Muscle of leg (tissue), 11 donors: ENCODE measurements around the gene NHLRC1. TPM values are rescaled to one million over a fixed set of nuclear protein-coding genes. Genes with fewer than 3 reads are reported as not detected.

Experiments
- DNase-seq: peaks from one replicate; pipeline ENCODE4 v3.0.0; 2013
- H3K27ac ChIP-seq: one replicate; pipeline ENCODE4 v1.5.1; 2013; ENCODE audit warnings: mild to moderate bottlenecking, low read length, control low read depth
- H3K27me3 ChIP-seq: one replicate; pipeline ENCODE4 v1.6.1; 2013; ENCODE audit warnings: low read length; ENCODE audit not compliant: control insufficient read depth, insufficient read depth
- H3K36me3 ChIP-seq: one replicate; pipeline ENCODE4 v1.6.1; 2013; ENCODE audit warnings: low read length; ENCODE audit not compliant: control insufficient read depth, insufficient read depth
- H3K4me1 ChIP-seq: one replicate; pipeline ENCODE4 v1.6.1; 2013; ENCODE audit warnings: low read length; ENCODE audit not compliant: control insufficient read depth, insufficient read depth
- H3K4me3 ChIP-seq: one replicate; pipeline ENCODE4 v1.5.1; 2013; ENCODE audit warnings: low read length, control low read depth
- H3K9me3 ChIP-seq: replicated peaks from 2 replicates; pipeline ENCODE4 v1.6.1; 2013; ENCODE audit warnings: low read depth, low read length; ENCODE audit not compliant: control insufficient read depth
- WGBS: methylation state at CpG from one replicate; pipeline ENCODE4 v1.1.5; 2013; ENCODE audit warnings: missing lambda C conversion rate; ENCODE audit not compliant: insufficient coverage; 5-methylcytosine and 5-hydroxymethylcytosine counted together
- polyA plus RNA-seq, 8 donors: library from polyadenylated mRNA; unstranded; fragments of 120-200 nt; gene quantifications; one replicate each; pipeline versions ENCODE4 v1.2.1 to v1.2.3, GENCODE V29; 2013; ENCODE audit warnings: inconsistent platforms in 1 of 8, low replicate concordance in 1 of 8; ENCODE audit not compliant: insufficient read length in 8 of 8, insufficient read depth in 1 of 8
- total RNA-seq: library from RNA; stranded (reverse); fragments of 120-200 nt; gene quantifications from one replicate; pipeline ENCODE4 v1.2.4, GENCODE V29; 2013

Gene NHLRC1
- total and polyA plus RNA-seq, 9 donors = 1.6 to 4.1 (median 2.7) TPM

GRCh38 chr6:18117136-18117535 lies 5.3 kb downstream of the NHLRC1 start:
- no peak for DNase-seq
- Histone ChIP-seq H3K4me3 (no peak overlapping the region), H3K27me3 (no peaks in the 10 kb centered on the region), H3K9me3 (peaks cover 4% of the 10 kb centered on the region), H3K4me1 (peaks cover 2% of the 10 kb centered on the region), H3K36me3 (no peaks in the 10 kb centered on the region), H3K27ac (no peak overlapping the region)
- WGBS = 79% methylated on average over 5 of the region's 5 CpGs

DNA sequence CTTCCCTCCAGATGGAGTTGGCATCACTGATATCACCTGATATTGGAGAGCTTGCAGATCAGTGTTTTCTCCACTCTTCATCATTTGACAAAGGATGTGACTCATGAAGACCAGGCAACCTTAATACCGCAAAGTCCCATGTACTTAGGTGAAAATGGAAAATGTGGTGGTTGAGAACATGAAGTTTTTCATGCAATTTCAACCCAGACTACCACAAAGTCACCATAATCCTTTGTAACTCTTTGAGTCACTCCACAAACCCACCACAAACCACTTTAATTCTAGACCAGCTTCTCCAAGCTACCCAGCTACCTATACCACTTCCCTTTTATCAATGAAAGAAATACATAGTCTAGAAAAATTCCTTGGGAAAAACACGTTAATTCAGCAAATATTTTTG lies 7.1 kb downstream of the NHLRC1 start:
- Histone ChIP-seq H3K4me3 (no peak overlapping the region), H3K36me3 (no peaks in the 10 kb centered on the region), H3K4me1 (no peaks in the 10 kb centered on the region), H3K27me3 (no peaks in the 10 kb centered on the region), H3K27ac (no peak overlapping the region), H3K9me3 (no peaks in the 10 kb centered on the region)
- no peak for DNase-seq
- no CpG with 5 or more reads among the region's 2 CpGs for WGBS

DNA sequence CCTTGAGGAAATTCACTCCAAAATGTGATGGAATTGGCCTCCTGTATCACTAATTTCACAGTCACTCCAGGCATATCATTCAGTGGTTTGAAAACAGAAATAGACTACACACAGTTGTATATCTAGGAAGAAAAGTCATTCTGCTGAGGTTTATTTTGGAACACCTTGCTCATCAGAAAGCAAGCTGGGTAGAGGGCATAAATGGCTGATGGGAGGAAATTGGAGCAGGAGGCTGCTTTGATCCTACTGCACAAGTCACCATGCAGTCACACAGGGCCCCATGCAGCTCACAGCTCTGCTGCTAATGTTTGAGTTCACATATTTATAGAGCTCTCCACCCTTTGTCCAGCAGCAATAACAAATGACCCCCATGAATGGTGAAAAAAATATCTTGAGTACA lies 12.3 kb downstream of the NHLRC1 start:
- H3K27ac ChIP-seq = peak overlapping the region; percentile 65
- no peaks in the 10 kb centered on the region for H3K27me3 ChIP-seq
- no peak overlapping the region for H3K4me3 ChIP-seq
- H3K9me3 ChIP-seq = no peaks in the 10 kb centered on the region
- H3K4me1 ChIP-seq = no peaks in the 10 kb centered on the region
- H3K36me3 ChIP-seq = no peaks in the 10 kb centered on the region
- DNase-seq = peak; percentile 55

GRCh38 chr6:18107061-18107460 lies 15.4 kb downstream of the NHLRC1 start:
- H3K4me3 ChIP-seq = no peak overlapping the region
- WGBS = no CpG with 5 or more reads among the region's 1 CpG
- H3K27ac ChIP-seq = no peak overlapping the region
- H3K4me1 ChIP-seq = no peaks in the 10 kb centered on the region
- no peak for DNase-seq
- no peaks in the 10 kb centered on the region for H3K27me3 ChIP-seq
- H3K9me3 ChIP-seq = no peaks in the 10 kb centered on the region
- H3K36me3 ChIP-seq = no peaks in the 10 kb centered on the region

DNA sequence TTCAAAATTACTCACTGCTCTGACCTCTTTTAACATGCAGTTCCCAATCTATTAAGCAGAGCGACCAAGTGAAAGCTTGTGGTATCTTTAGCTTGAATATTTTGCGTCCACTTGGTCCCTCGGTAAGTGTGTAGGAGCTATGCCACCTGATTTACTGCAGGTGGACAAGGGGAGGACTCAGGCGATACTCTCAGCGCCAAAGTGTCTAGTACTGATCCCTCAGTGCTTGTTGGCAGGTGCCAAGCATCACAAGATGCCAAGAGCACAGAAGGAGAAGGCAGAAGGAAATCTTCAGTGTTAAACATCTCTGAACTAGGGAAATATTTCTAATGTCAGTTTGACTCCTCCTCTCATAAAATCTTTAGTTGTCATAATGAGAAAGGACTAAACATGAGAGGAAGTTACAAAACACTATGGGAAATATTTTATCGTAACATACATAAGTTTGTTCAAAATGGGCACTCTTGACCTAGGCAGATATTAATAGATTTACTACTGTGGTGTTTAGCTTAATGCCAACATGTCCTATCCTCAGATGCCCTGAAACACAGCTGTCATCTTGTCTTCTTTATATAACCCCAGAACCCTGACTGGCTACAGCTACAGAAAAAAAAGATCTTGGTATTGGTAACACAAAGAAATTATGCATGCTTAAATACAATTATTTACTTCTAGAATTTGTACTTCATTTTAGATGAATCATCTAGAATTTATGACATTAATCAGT lies 19.5 kb downstream of the NHLRC1 start:
- DNase-seq = peak; percentile 51
- Histone ChIP-seq H3K36me3 (no peaks in the 10 kb centered on the region), H3K27ac (peak overlapping the region; percentile 69), H3K27me3 (no peaks in the 10 kb centered on the region), H3K4me1 (no peaks in the 10 kb centered on the region), H3K9me3 (no peaks in the 10 kb centered on the region), H3K4me3 (no peak overlapping the region)
- 100% methylated on average over 3 of the region's 6 CpGs for WGBS

DNA sequence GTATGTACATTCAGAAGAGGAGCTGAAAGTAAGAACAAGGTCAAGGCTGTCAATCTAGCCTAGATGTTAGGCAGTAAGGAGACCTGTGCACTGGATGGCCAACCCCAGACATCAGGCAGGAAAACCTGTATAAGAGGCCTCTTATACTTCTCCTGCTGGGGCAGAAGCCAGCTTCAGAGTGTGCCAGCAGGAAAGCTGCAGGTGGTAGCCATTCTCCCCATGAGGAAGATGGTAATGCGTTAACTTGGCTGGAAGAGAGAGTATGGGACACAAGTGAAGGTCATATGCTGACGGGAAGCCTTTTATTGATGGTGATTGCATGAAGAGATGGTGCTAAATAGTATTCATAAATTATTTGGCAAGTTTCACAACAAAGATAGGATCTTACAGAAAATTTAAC lies 20.6 kb downstream of the NHLRC1 start:
- Histone ChIP-seq H3K27me3 (no peaks in the 10 kb centered on the region), H3K4me3 (no peak overlapping the region), H3K27ac (no peak overlapping the region), H3K9me3 (no peaks in the 10 kb centered on the region), H3K4me1 (no peaks in the 10 kb centered on the region), H3K36me3 (no peaks in the 10 kb centered on the region)
- no CpG with 5 or more reads among the region's 2 CpGs for WGBS
- DNase-seq = no peak

DNA sequence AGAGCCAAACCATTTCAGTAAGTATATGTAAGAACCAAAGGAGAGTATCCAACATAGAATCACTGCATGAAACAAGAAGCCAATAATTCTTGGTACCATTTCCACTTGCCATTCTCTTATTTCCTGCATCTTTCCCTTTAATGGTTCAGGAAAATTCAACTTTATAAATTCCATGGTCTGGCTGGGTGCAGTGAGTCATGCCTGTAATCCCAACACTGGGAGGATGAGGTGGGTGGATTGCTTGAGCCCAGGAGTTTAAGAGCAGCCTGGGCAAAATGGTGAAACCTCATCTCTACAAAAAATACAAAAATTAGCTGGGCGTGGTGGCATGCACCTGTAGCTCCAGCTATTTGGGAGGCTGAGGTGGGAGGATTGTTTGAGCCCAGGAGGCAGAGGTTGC lies 21.2 kb downstream of the NHLRC1 start:
- Histone ChIP-seq H3K9me3 (no peaks in the 10 kb centered on the region), H3K36me3 (no peaks in the 10 kb centered on the region), H3K4me1 (no peaks in the 10 kb centered on the region), H3K4me3 (no peak overlapping the region), H3K27ac (no peak overlapping the region), H3K27me3 (no peaks in the 10 kb centered on the region)
- 80% methylated on average over 1 of the region's 1 CpG for WGBS
- DNase-seq = no peak

DNA sequence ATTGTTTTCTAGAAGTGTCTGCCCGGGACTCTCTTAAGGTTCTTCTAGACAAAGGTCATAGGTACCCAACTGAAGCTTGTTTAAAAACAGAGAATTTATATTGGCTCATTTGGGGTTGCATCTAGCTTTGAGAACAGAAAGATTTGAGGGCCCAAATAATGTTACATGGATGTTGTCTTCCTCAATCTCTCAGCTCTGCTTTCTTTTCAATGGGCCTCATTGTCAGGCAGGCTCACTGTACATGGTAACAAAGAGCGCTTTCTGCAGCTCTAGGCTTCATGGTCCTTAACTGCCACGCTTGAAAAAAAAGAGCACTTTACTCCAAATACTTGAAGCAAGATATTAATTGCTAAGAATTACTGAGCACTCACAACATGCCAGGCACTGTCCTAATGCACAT lies 22.2 kb downstream of the NHLRC1 start:
- DNase-seq = no peak
- Histone ChIP-seq H3K27me3 (no peaks in the 10 kb centered on the region), H3K9me3 (no peaks in the 10 kb centered on the region), H3K27ac (no peak overlapping the region), H3K36me3 (no peaks in the 10 kb centered on the region), H3K4me1 (no peaks in the 10 kb centered on the region), H3K4me3 (no peak overlapping the region)
- 71% methylated on average over 3 of the region's 3 CpGs for WGBS

- H3K27me3 ChIP-seq = no peaks in the 10 kb centered on the region
- H3K9me3 ChIP-seq = no peaks in the 10 kb centered on the region
- no peaks in the 10 kb centered on the region for H3K36me3 ChIP-seq
- H3K27ac ChIP-seq = no peak overlapping the region
- H3K4me1 ChIP-seq = no peaks in the 10 kb centered on the region
- H3K4me3 ChIP-seq = no peak overlapping the region
- WGBS = no CpG with 5 or more reads among the region's 2 CpGs
- DNase-seq = no peak
Observed at GRCh38 chr6:18099511-18099910, 23.0 kb downstream of the NHLRC1 start.

GRCh38 chr6:18096423-18096822 lies 26.1 kb downstream of the NHLRC1 start:
- H3K9me3 ChIP-seq = no peaks in the 10 kb centered on the region
- no peaks in the 10 kb centered on the region for H3K4me1 ChIP-seq
- no peak for DNase-seq
- H3K4me3 ChIP-seq = no peak overlapping the region
- WGBS = no CpG with 5 or more reads among the region's 3 CpGs
- no peak overlapping the region for H3K27ac ChIP-seq
- no peaks in the 10 kb centered on the region for H3K36me3 ChIP-seq
- no peaks in the 10 kb centered on the region for H3K27me3 ChIP-seq

DNA sequence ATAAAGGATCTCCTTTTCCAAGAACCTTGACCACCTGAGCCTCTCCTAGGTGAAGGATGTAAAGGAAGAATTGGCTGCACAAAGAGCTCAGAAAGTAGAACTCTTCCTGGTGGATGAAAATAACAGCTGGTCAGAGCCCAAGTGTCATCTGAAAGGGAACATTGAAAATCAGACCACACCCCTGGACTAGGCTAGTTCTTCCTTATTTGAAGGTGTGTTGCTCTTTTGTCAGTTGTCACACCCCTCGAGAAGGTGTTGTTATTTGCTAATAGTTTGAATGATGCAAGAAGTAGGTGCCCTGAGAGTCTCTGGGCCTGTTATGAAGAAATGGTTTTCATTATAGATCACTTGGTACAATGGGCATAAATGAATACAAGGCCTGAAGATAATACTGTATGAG lies 31.1 kb downstream of the NHLRC1 start:
- no peaks in the 10 kb centered on the region for H3K27me3 ChIP-seq
- WGBS = no CpG with 5 or more reads among the region's 1 CpG
- no peaks in the 10 kb centered on the region for H3K36me3 ChIP-seq
- H3K4me3 ChIP-seq = no peak overlapping the region
- no peaks in the 10 kb centered on the region for H3K9me3 ChIP-seq
- no peak overlapping the region for H3K27ac ChIP-seq
- no peak for DNase-seq
- H3K4me1 ChIP-seq = no peaks in the 10 kb centered on the region
